ENCODE data around the gene ZNF500.

The ZNF500 gene

GRCh38 chr16:4765511-4766474 lies 1.2 kb downstream of the ZNF500 start:
- TF ChIP-seq TAF1 (IDR thresholded peaks at IDR 0.05; ENCODE audit: borderline replicate concordance, low read depth, low read length) (no peak), POLR2A (IDR thresholded peaks at IDR 0.05; ENCODE audit: low read depth, low read length) (no peak), POLR2AphosphoS5 (IDR thresholded peaks at IDR 0.05; ENCODE audit: low read depth, low read length) (no peak)
- DNase-seq (ENCODE audit: insufficient read length) (no peak), FAIRE-seq (no peak)

GRCh38 chr16:4763791-4764190 lies 3.2 kb downstream of the ZNF500 start:
- TF ChIP-seq POLR2A (IDR thresholded peaks at IDR 0.05; ENCODE audit: low read depth, low read length) (no peak), POLR2AphosphoS5 (IDR thresholded peaks at IDR 0.05; ENCODE audit: low read depth, low read length) (no peak), TAF1 (IDR thresholded peaks at IDR 0.05; ENCODE audit: borderline replicate concordance, low read depth, low read length) (no peak)
- DNase-seq (ENCODE audit: insufficient read length) (no peak), FAIRE-seq (no peak)

GRCh38 chr16:4762205-4762604 lies 4.8 kb downstream of the ZNF500 start:
- DNase-seq (ENCODE audit: insufficient read length) = no peak
- no peak for FAIRE-seq
- no peak for TF ChIP-seq POLR2AphosphoS5 (IDR thresholded peaks at IDR 0.05; ENCODE audit: low read depth, low read length)
- TF ChIP-seq POLR2A (IDR thresholded peaks at IDR 0.05; ENCODE audit: low read depth, low read length) = no peak
- TF ChIP-seq TAF1 (IDR thresholded peaks at IDR 0.05; ENCODE audit: borderline replicate concordance, low read depth, low read length) = no peak

- TF ChIP-seq POLR2A (IDR thresholded peaks at IDR 0.05; ENCODE audit: low read depth, low read length) = no peak
- TF ChIP-seq TAF1 (IDR thresholded peaks at IDR 0.05; ENCODE audit: borderline replicate concordance, low read depth, low read length) = no peak
- no peak for TF ChIP-seq POLR2AphosphoS5 (IDR thresholded peaks at IDR 0.05; ENCODE audit: low read depth, low read length)
- DNase-seq (ENCODE audit: insufficient read length) (no peak), FAIRE-seq (no peak)
Observed at GRCh38 chr16:4760221-4760910, 6.6 kb downstream of the ZNF500 start.

GRCh38 chr16:4755687-4756086 lies 11.3 kb downstream of the ZNF500 start:
- TF ChIP-seq POLR2AphosphoS5 (IDR thresholded peaks at IDR 0.05; ENCODE audit: low read depth, low read length) (no peak), POLR2A (IDR thresholded peaks at IDR 0.05; ENCODE audit: low read depth, low read length) (no peak), TAF1 (IDR thresholded peaks at IDR 0.05; ENCODE audit: borderline replicate concordance, low read depth, low read length) (no peak)
- no peak for FAIRE-seq

GRCh38 chr16:4754865-4755264 lies 12.1 kb downstream of the ZNF500 start:
- TF ChIP-seq POLR2A (IDR thresholded peaks at IDR 0.05; ENCODE audit: low read depth, low read length) = no peak
- TF ChIP-seq POLR2AphosphoS5 (IDR thresholded peaks at IDR 0.05; ENCODE audit: low read depth, low read length) = no peak
- TF ChIP-seq TAF1 (IDR thresholded peaks at IDR 0.05; ENCODE audit: borderline replicate concordance, low read depth, low read length) = no peak
- no peak for DNase-seq (ENCODE audit: insufficient read length)
- FAIRE-seq = no peak

More at GRCh38 chr16:4755687-4756086, 11.3 kb downstream of the ZNF500 start:
- DNase-seq (ENCODE audit: insufficient read length) = no peak

GRCh38 chr16:4753227-4753626 lies 13.7 kb downstream of the ZNF500 start:
- no peak for TF ChIP-seq POLR2A (IDR thresholded peaks at IDR 0.05; ENCODE audit: low read depth, low read length)
- TF ChIP-seq TAF1 (IDR thresholded peaks at IDR 0.05; ENCODE audit: borderline replicate concordance, low read depth, low read length) = no peak
- no peak for TF ChIP-seq POLR2AphosphoS5 (IDR thresholded peaks at IDR 0.05; ENCODE audit: low read depth, low read length)
- no peak for FAIRE-seq
- DNase-seq (ENCODE audit: insufficient read length) = no peak

GRCh38 chr16:4752351-4753100 lies 14.4 kb downstream of the ZNF500 start:
- FAIRE-seq (no peak), DNase-seq (ENCODE audit: insufficient read length) (no peak)
- TF ChIP-seq POLR2AphosphoS5 (IDR thresholded peaks at IDR 0.05; ENCODE audit: low read depth, low read length) (no peak), POLR2A (IDR thresholded peaks at IDR 0.05; ENCODE audit: low read depth, low read length) (no peak), TAF1 (IDR thresholded peaks at IDR 0.05; ENCODE audit: borderline replicate concordance, low read depth, low read length) (no peak)

- FAIRE-seq (no peak), DNase-seq (ENCODE audit: insufficient read length) (no peak)
- TF ChIP-seq TAF1 (IDR thresholded peaks at IDR 0.05; ENCODE audit: borderline replicate concordance, low read depth, low read length) = no peak
- no peak for TF ChIP-seq POLR2A (IDR thresholded peaks at IDR 0.05; ENCODE audit: low read depth, low read length)
- no peak for TF ChIP-seq POLR2AphosphoS5 (IDR thresholded peaks at IDR 0.05; ENCODE audit: low read depth, low read length)
Observed at GRCh38 chr16:4750896-4751295, 16.1 kb downstream of the ZNF500 start.

- FAIRE-seq (no peak), DNase-seq (ENCODE audit: insufficient read length) (no peak)
- no peak for TF ChIP-seq POLR2A (IDR thresholded peaks at IDR 0.05; ENCODE audit: low read depth, low read length)
- no peak for TF ChIP-seq POLR2AphosphoS5 (IDR thresholded peaks at IDR 0.05; ENCODE audit: low read depth, low read length)
- TF ChIP-seq TAF1 (IDR thresholded peaks at IDR 0.05; ENCODE audit: borderline replicate concordance, low read depth, low read length) = no peak
Observed at GRCh38 chr16:4749700-4750257, 17.2 kb downstream of the ZNF500 start.

Data from GM12892 (cell line).